Keratinocyte (primary cell): ENCODE results near the gene CNNM1.

Experiments
- CTCF ChIP-seq, 3 experiments: IDR thresholded peaks in 1 of 3; conservative IDR thresholded peaks in 1 of 3; optimal IDR thresholded peaks in 1 of 3; 2 replicates in 2 of 3; 3 replicates in 1 of 3; pipeline versions ENCODE3 to v1.5.1; 2011; ENCODE audit warnings: low read length in 3 of 3, mild to moderate bottlenecking in 3 of 3, moderate library complexity in 2 of 3, control low read depth in 1 of 3, inconsistent platforms in 1 of 3; ENCODE audit not compliant: insufficient read depth in 2 of 3; ENCODE audit errors: extremely low read depth in 1 of 3
- EZH2 ChIP-seq: IDR thresholded peaks from one replicate; pipeline ENCODE4 v1.6.1; 2012; ENCODE audit warnings: inconsistent platforms, mild to moderate bottlenecking, low read length, moderate library complexity

- TF ChIP-seq CTCF (optimal IDR thresholded peaks at IDR 0.05 in 1 of 3, IDR thresholded peaks at IDR 0.05 in 1 of 3, conservative IDR thresholded peaks at IDR 0.05 in 1 of 3; ENCODE audit: extremely low read depth in 1 of 3, insufficient read depth in 2 of 3, low read length in 3 of 3) (peak in 1 of 3 experiments; percentile 38), EZH2 (peak; percentile 47)
Measured at GRCh38 chr10:99329554-99330346, 594 bp downstream of the CNNM1 start.
